AG04450 (cell line): ENCODE results near the gene ADGRV1. TPM values are rescaled to one million over a fixed set of nuclear protein-coding genes. Genes with fewer than 3 reads are reported as not detected.

Experiments
- CTCF ChIA-PET: fragments of 300-600, 350-600 bp; formaldehyde crosslinking; extraction: SDS; loops from one replicate; lab custom pipeline; 2022; ENCODE audit warnings: antibody characterized with exemption, inconsistent platforms; lab: Charles Lee
- POLR2A ChIA-PET: fragments of 350-600 bp; formaldehyde crosslinking; extraction: SDS; loops from one replicate; lab custom pipeline; 2021; ENCODE audit warnings: antibody characterized with exemption, inconsistent platforms; lab: Yijun Ruan, JAX
- DNase-seq: peaks from one replicate; pipeline ENCODE4 v3.0.0-alpha.2; 2011; ENCODE audit warnings: low read depth, low spot score
- H3K27ac ChIP-seq: one replicate; pipeline ENCODE4 v1.5.1; 2012; ENCODE audit warnings: low read depth, low read length, control low read depth
- H3K27me3 ChIP-seq: one replicate; pipeline ENCODE4 v1.6.0; 2012; ENCODE audit warnings: low read length; ENCODE audit not compliant: control insufficient read depth, insufficient read depth
- H3K4me3 ChIP-seq: 2 replicates; pipeline ENCODE4 v1.5.1; 2011; ENCODE audit warnings: mild to moderate bottlenecking, low read depth, low read length, control low read depth
- H3K9me3 ChIP-seq: 2 replicates; pipeline ENCODE4 v1.5.1; 2012; ENCODE audit warnings: low read length; ENCODE audit not compliant: control insufficient read depth, insufficient read depth
- CTCF ChIP-seq: IDR thresholded peaks from 2 replicates; pipeline ENCODE4 v1.5.1; 2011; ENCODE audit warnings: low read depth, low read length, control low read depth, inconsistent platforms
- polyA plus RNA-seq: library from polyadenylated mRNA; depleted of rRNA; stranded (reverse); fragments of >200 nt; gene quantifications from 2 replicates; pipeline ENCODE4 v1.2.3, GENCODE V29; 2011

The ADGRV1 gene
- polyA plus RNA-seq, 1 experiment, result 0.06 TPM

GRCh38 chr5:90563108-90563507, 4.5 kb downstream of the ADGRV1 start:
- ChIA-PET CTCF (interaction anchor here (0.7 kb wide), 1 partner anchor 124 kb away, joined by 6 read pairs; no protein-coding TSS in a partner anchor), POLR2A (no interaction called here)
- no peak overlapping the region for H3K4me3 ChIP-seq
- DNase-seq, result no peak
- H3K27ac ChIP-seq, result no peak overlapping the region
- H3K9me3 ChIP-seq, result no peaks in the 10 kb centered on the region
- peaks cover 7% of the 10 kb centered on the region for H3K27me3 ChIP-seq
- TF ChIP-seq CTCF, result no peak

- H3K9me3 ChIP-seq, result no peaks in the 10 kb centered on the region
- DNase-seq, result no peak
- no peak for TF ChIP-seq CTCF
- no peak overlapping the region for H3K4me3 ChIP-seq
- CTCF ChIA-PET, result no interaction called here
- H3K27ac ChIP-seq, result no peak overlapping the region
- POLR2A ChIA-PET, result no interaction called here
- H3K27me3 ChIP-seq, result no peaks in the 10 kb centered on the region
Measured at GRCh38 chr5:90565491-90565890, 6.9 kb downstream of the ADGRV1 start.

GRCh38 chr5:90569084-90569483, 10.5 kb downstream of the ADGRV1 start:
- H3K4me3 ChIP-seq, result no peak overlapping the region
- no peaks in the 10 kb centered on the region for H3K9me3 ChIP-seq
- POLR2A ChIA-PET, result no interaction called here
- TF ChIP-seq CTCF, result no peak
- H3K27ac ChIP-seq, result no peak overlapping the region
- CTCF ChIA-PET, result no interaction called here
- DNase-seq, result no peak
- H3K27me3 ChIP-seq, result no peaks in the 10 kb centered on the region

GRCh38 chr5:90570034-90570433, 11.4 kb downstream of the ADGRV1 start:
- CTCF ChIA-PET, result no interaction called here

More at GRCh38 chr5:90570034-90570433, 11.4 kb downstream of the ADGRV1 start:
- no peaks in the 10 kb centered on the region for H3K9me3 ChIP-seq
- H3K4me3 ChIP-seq, result no peak overlapping the region
- POLR2A ChIA-PET, result no interaction called here
- H3K27ac ChIP-seq, result no peak overlapping the region
- H3K27me3 ChIP-seq, result no peaks in the 10 kb centered on the region
- no peak for DNase-seq
- no peak for TF ChIP-seq CTCF
